K562 (cell line): ENCODE data around the gene KRTCAP2. TPM values are rescaled to one million over a fixed set of nuclear protein-coding genes. Genes with fewer than 3 reads are reported as not detected.

Experiments
- ATAC-seq: fragments of 200-7000 bp; cut with Tn5 transposase; 3 replicates; pipeline ENCODE4 v1.9.1; 2020; ENCODE audit warnings: moderate library complexity
- BruUV-seq: library from RNA; stranded (reverse); fragments of 400-500 nt; replicated peaks from 2 replicates; lab custom pipeline; 2021; lab: Mats Ljungman, UMichigan
- CTCF ChIA-PET: fragments of 300-600 bp; formaldehyde crosslinking; extraction: SDS; loops from one replicate; lab custom pipeline; 2021; ENCODE audit warnings: low intra/inter-chr PET ratio; lab: Yijun Ruan, JAX
- POLR2A ChIA-PET: fragments of 300-600, 350-650 bp; sonication (Branson Sonifier 250); formaldehyde crosslinking; extraction: SDS; loops from one replicate; lab custom pipeline; 2021; ENCODE audit warnings: antibody characterized with exemption, inconsistent platforms; lab: Yijun Ruan, JAX
- DNase-seq, 4 experiments: peaks; one replicate each; pipeline versions ENCODE4 v3.0.0 to v3.0.0-alpha.2; 2011 to 2018; ENCODE audit warnings: low spot score in 3 of 4, mixed read lengths in 3 of 4; ENCODE audit errors: extremely low read depth in 1 of 4
- FAIRE-seq: peaks from 2 replicates; lab custom pipeline; 2011; peaks lifted over from hg19 to GRCh38; lab: Jason Lieb, UNC
- H2AFZ ChIP-seq: 2 replicates; pipeline ENCODE4 v1.6.0; 2011; ENCODE audit warnings: low read depth, low read length, control low read depth, inconsistent platforms
- H3K27ac ChIP-seq: fragments of 200-600 bp; 3 replicates; pipeline ENCODE4 v1.8.0; 2011; ENCODE audit warnings: low read depth, mild to moderate bottlenecking, control low read depth, inconsistent platforms, low read length, moderate library complexity, mixed read lengths; ENCODE audit errors: extremely low read depth
- H3K27me3 ChIP-seq, 2 experiments: fragments of 300-600 bp in 1 of 2; 2 replicates in 1 of 2; 3 replicates in 1 of 2; pipeline versions ENCODE4 v1.6.0 to v1.8.0; 2011; ENCODE audit warnings: inconsistent platforms in 2 of 2, low read length in 2 of 2, mild to moderate bottlenecking in 1 of 2, mixed read lengths in 1 of 2, moderate library complexity in 1 of 2; ENCODE audit not compliant: control insufficient read depth in 2 of 2, insufficient read depth in 2 of 2
- H3K36me3 ChIP-seq: fragments of 300-600 bp; 3 replicates; pipeline ENCODE4 v1.8.0; 2011; ENCODE audit warnings: mild to moderate bottlenecking, low read length, inconsistent platforms; ENCODE audit not compliant: control insufficient read depth, insufficient read depth
- H3K4me1 ChIP-seq, 2 experiments: fragments of 200-600 bp in 1 of 2; replicated peaks in 1 of 2; 2 replicates in 1 of 2; 3 replicates in 1 of 2; pipeline versions ENCODE4 v1.5.1 to v1.8.0; 2011; ENCODE audit warnings: inconsistent platforms in 2 of 2, low read length in 2 of 2, mild to moderate bottlenecking in 1 of 2, mixed read lengths in 1 of 2, moderate library complexity in 1 of 2; ENCODE audit not compliant: control insufficient read depth in 2 of 2, insufficient read depth in 2 of 2
- H3K4me2 ChIP-seq: 2 replicates; pipeline ENCODE4 v1.6.1; 2011; ENCODE audit warnings: low read length, control low read depth, inconsistent platforms, mixed read lengths; ENCODE audit not compliant: insufficient read depth
- H3K4me3 ChIP-seq: fragments of 200-600 bp; sonication (generic), shearing (Covaris generic); 2 replicates; pipeline ENCODE4 v1.5.1; 2016; ENCODE audit warnings: control low read depth, inconsistent platforms
- H3K79me2 ChIP-seq: fragments of 200-600 bp; 3 replicates; pipeline ENCODE4 v1.8.0; 2011; ENCODE audit warnings: low read length, inconsistent platforms; ENCODE audit not compliant: control insufficient read depth, insufficient read depth
- H3K9ac ChIP-seq, 2 experiments: 2 replicates each; pipeline versions ENCODE4 v1.6.0 to v1.6.1; 2011; ENCODE audit warnings: low read depth in 2 of 2, low read length in 2 of 2, control low read depth in 1 of 2, inconsistent platforms in 1 of 2, mild to moderate bottlenecking in 1 of 2, mixed read lengths in 1 of 2; ENCODE audit not compliant: insufficient read depth in 1 of 2
- H3K9me1 ChIP-seq: one replicate; pipeline ENCODE4 v1.6.0; 2011; ENCODE audit warnings: inconsistent platforms, mild to moderate bottlenecking, low read length, moderate library complexity; ENCODE audit not compliant: control insufficient read depth, insufficient read depth
- H3K9me3 ChIP-seq: replicated peaks from 2 replicates; pipeline ENCODE4 v1.5.1; 2011; ENCODE audit warnings: low read depth, low read length, inconsistent platforms; ENCODE audit not compliant: control insufficient read depth, insufficient read depth
- H4K20me1 ChIP-seq: replicated peaks from 2 replicates; pipeline ENCODE4 v1.6.1; 2011; ENCODE audit warnings: low read length, inconsistent platforms, mixed read lengths; ENCODE audit not compliant: control insufficient read depth, insufficient read depth
- MAFG ChIP-seq: fragments of 450-650 bp; conservative IDR thresholded peaks from 2 replicates; pipeline ENCODE4 v1.6.1; 2016; ENCODE audit warnings: missing genetic modification characterization, missing compliant biosample characterization
- RFX1 ChIP-seq: fragments of 450-650 bp; IDR thresholded peaks from 2 replicates; pipeline ENCODE4 v1.6.1; 2016; ENCODE audit warnings: mild to moderate bottlenecking, moderate library complexity
- SPI1 ChIP-seq: IDR thresholded peaks from 2 replicates; pipeline ENCODE4 v1.6.1; 2011; ENCODE audit warnings: low read depth, low read length, control low read depth, borderline replicate concordance
- VEZF1 ChIP-seq: fragments of 200-800 bp; sonication (Bioruptor generic); IDR thresholded peaks from 2 replicates; pipeline ENCODE4 v1.6.1; 2017; ENCODE audit warnings: missing genetic modification characterization, missing compliant biosample characterization
- ZBTB7A ChIP-seq: IDR thresholded peaks from 2 replicates; pipeline ENCODE4 v1.6.1; 2011; ENCODE audit warnings: low read depth, mild to moderate bottlenecking, low read length, moderate library complexity, borderline replicate concordance; ENCODE audit not compliant: control insufficient read depth
- WGBS: fragments of 100-300 bp; shearing (Covaris generic); methylation state at CpG from one replicate; pipeline ENCODE4 v1.1.6; 2016; ENCODE audit warnings: low coverage, mixed read lengths; ENCODE audit not compliant: insufficient coverage; ENCODE audit errors: missing lambda C conversion rate; 5-methylcytosine and 5-hydroxymethylcytosine counted together
- in situ Hi-C: fragments of 300-500 bp; cut with MboI; formaldehyde crosslinking; loops from 4 replicates; pipeline ENCODE4 v1.15.0; 2018; ENCODE audit warnings: inconsistent platforms, mixed read lengths
- intact Hi-C: fragments of 100-400 bp; cut with micrococcal nuclease; formaldehyde crosslinking; loops from 2 replicates; pipeline ENCODE4 v1.14.2; 2022
- polyA plus RNA-seq, 8 experiments: library from polyadenylated mRNA; depleted of rRNA in 4 of 8; stranded (reverse) in 5 of 8; unstranded in 3 of 8; fragments of >200 nt; fragmentation: Nextera tagmentation in 2 of 8; fragmentation: Illumina TruSeq in 1 of 8; extraction: Ambion mirVana in 2 of 8; extraction: Trizol in 1 of 8; gene quantifications; 2 replicates each; pipeline versions ENCODE4 v1.2.1 to v1.2.3, GENCODE V29; 2011 to 2014; ENCODE audit warnings: inconsistent platforms in 1 of 8, missing spikeins in 1 of 8
- total RNA-seq, 7 experiments: library from RNA; depleted of rRNA in 6 of 7; stranded (reverse); fragments of >200 nt in 6 of 7; fragmentation: Illumina TruSeq in 2 of 7; extraction: Trizol in 2 of 7; gene quantifications; 2 replicates each; pipeline versions ENCODE4 v1.2.1 to v1.2.3, GENCODE V29; 2011 to 2021; ENCODE audit warnings: low replicate concordance in 1 of 7
- TF ChIP-seq, protein P1 (sequence below), 2 experiments: IDR thresholded peaks; 2 replicates each; pipeline ENCODE4 v1.6.1; 2011; ENCODE audit warnings: borderline replicate concordance in 1 of 2, control low read depth in 1 of 2, low read depth in 1 of 2, low read length in 1 of 2, mild to moderate bottlenecking in 1 of 2, mixed read lengths in 1 of 2, moderate library complexity in 1 of 2; ENCODE audit not compliant: insufficient read depth in 1 of 2, insufficient read length in 1 of 2, poor library complexity in 1 of 2, severe bottlenecking in 1 of 2; ENCODE audit errors: extremely low read depth in 1 of 2
- TF ChIP-seq, protein P2 (sequence below): fragments of 450-650 bp; IDR thresholded peaks from 2 replicates; pipeline ENCODE4 v1.6.1; 2016; ENCODE audit warnings: low read depth

The KRTCAP2 gene
- total and polyA plus RNA-seq, 9 of the 15 experiments (the other 6 are each of a cell fraction or from before 2014, with no cell fraction given), result 126 to 436 (median 244) TPM

- DNase-seq, result peak in 2 of 4 experiments; percentile 54 to 61
- no TSS peak for BruUV-seq
- TF ChIP-seq RFX1, result peak; percentile 88
- 0 out of 2 replicates have a peak, but pooled peaks have one; percentile 13 for TF ChIP-seq SPI1
- TF ChIP-seq MAFG (tag), result no peak
- TF ChIP-seq, protein P1, sequence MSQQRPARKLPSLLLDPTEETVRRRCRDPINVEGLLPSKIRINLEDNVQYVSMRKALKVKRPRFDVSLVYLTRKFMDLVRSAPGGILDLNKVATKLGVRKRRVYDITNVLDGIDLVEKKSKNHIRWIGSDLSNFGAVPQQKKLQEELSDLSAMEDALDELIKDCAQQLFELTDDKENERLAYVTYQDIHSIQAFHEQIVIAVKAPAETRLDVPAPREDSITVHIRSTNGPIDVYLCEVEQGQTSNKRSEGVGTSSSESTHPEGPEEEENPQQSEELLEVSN (IDR thresholded peaks at IDR 0.05; ENCODE audit: borderline replicate concordance in 1 of 2, extremely low read depth in 1 of 2, insufficient read depth in 1 of 2, insufficient read length in 1 of 2, low read depth in 1 of 2, low read length in 1 of 2, poor library complexity in 1 of 2, severe bottlenecking in 1 of 2), result no peak
- TF ChIP-seq VEZF1, result peak; percentile 46; the same call in 1 of the 2 replicates
- peak; percentile 37; the same call in 1 of the 2 replicates for TF ChIP-seq ZBTB7A
- TF ChIP-seq, protein P2, sequence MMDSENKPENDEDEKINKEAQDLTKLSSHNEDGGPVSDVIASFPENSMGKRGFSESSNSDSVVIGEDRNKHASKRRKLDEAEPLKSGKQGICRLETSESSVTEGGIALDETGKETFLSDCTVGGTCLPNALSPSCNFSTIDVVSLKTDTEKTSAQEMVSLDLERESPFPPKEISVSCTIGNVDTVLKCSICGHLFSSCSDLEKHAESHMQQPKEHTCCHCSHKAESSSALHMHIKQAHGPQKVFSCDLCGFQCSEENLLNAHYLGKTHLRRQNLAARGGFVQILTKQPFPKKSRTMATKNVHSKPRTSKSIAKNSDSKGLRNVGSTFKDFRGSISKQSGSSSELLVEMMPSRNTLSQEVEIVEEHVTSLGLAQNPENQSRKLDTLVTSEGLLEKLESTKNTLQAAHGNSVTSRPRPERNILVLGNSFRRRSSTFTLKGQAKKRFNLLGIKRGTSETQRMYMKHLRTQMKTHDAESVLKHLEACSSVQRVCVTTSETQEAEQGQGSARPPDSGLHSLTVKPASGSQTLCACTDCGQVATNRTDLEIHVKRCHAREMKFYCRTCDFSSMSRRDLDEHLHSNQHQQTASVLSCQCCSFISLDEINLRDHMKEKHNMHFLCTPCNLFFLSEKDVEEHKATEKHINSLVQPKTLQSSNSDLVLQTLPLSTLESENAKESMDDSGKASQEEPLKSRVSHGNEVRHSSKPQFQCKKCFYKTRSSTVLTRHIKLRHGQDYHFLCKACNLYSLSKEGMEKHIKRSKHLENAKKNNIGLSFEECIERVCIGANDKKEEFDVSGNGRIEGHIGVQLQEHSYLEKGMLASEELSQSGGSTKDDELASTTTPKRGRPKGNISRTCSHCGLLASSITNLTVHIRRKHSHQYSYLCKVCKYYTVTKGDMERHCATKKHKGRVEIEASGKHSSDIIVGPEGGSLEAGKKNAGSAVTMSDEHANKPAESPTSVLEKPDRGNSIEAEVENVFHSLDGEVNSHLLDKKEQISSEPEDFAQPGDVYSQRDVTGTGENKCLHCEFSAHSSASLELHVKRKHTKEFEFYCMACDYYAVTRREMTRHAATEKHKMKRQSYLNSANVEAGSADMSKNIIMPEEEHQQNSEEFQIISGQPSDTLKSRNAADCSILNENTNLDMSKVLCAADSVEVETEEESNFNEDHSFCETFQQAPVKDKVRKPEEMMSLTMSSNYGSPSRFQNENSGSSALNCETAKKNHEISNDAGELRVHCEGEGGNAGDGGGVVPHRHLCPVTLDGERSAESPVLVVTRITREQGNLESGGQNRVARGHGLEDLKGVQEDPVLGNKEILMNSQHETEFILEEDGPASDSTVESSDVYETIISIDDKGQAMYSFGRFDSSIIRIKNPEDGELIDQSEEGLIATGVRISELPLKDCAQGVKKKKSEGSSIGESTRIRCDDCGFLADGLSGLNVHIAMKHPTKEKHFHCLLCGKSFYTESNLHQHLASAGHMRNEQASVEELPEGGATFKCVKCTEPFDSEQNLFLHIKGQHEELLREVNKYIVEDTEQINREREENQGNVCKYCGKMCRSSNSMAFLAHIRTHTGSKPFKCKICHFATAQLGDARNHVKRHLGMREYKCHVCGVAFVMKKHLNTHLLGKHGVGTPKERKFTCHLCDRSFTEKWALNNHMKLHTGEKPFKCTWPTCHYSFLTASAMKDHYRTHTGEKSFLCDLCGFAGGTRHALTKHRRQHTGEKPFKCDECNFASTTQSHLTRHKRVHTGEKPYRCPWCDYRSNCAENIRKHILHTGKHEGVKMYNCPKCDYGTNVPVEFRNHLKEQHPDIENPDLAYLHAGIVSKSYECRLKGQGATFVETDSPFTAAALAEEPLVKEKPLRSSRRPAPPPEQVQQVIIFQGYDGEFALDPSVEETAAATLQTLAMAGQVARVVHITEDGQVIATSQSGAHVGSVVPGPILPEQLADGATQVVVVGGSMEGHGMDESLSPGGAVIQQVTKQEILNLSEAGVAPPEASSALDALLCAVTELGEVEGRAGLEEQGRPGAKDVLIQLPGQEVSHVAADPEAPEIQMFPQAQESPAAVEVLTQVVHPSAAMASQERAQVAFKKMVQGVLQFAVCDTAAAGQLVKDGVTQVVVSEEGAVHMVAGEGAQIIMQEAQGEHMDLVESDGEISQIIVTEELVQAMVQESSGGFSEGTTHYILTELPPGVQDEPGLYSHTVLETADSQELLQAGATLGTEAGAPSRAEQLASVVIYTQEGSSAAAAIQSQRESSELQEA, result no peak
Observed at GRCh38 chr1:155174324-155175280, 1.5 kb upstream of the KRTCAP2 start.

More at GRCh38 chr1:155174324-155175280, 1.5 kb upstream of the KRTCAP2 start:
- CTCF ChIA-PET, result interaction anchor here (0.6 kb wide), 1 partner anchor 134 kb away, joined by 4 read pairs; the partner anchor contains the start of gene FDPS
- Histone ChIP-seq H3K4me3 (no peak overlapping the region), H2AFZ (peak overlapping the region; percentile 94; the same call in 1 of the 2 replicates), H3K4me1 (peaks cover 21 to 60% of the 10 kb centered on the region in 2 experiments; a peak in 4 of 5 replicates), H4K20me1 (no peaks in the 10 kb centered on the region), H3K9ac (peak overlapping the region in 1 of 2 experiments; percentile 47; a peak in 2 of 4 replicates), H3K27me3 (no peaks in the 10 kb centered on the region), H3K9me3 (no peaks in the 10 kb centered on the region), H3K4me2 (no peak overlapping the region), H3K9me1 (no peaks in the 10 kb centered on the region), H3K79me2 (peaks cover 15% of the 10 kb centered on the region), H3K27ac (no peak overlapping the region), H3K36me3 (peaks cover 26% of the 10 kb centered on the region)
- ATAC-seq, result no peak
- intact Hi-C loops, result no loop called here
- POLR2A ChIA-PET, result interaction anchor here (0.6 to 1.2 kb wide), 4 partner anchors 9 to 86 kb away, joined by 3 to 4 read pairs (median 4); no protein-coding TSS in a partner anchor
- FAIRE-seq, result no peak
- 67% methylated on average over 18 of the region's 35 CpGs for WGBS
- in situ Hi-C loops, result no loop called here
